A673 (cell line): Measurements from ENCODE around the gene CHST15. TPM values are rescaled to one million over a fixed set of nuclear protein-coding genes. Genes with fewer than 3 reads are reported as not detected.

ENCODE experiments used
- BruUV-seq: library from RNA; stranded (reverse); fragments of 400-500 nt; replicated peaks from 2 replicates; lab custom pipeline; 2021; lab: Mats Ljungman, UMichigan
- CTCF ChIA-PET: fragments of 300-600 bp; sonication (Branson Sonifier 250); formaldehyde crosslinking; loops from one replicate; lab custom pipeline; 2022; ENCODE audit warnings: antibody characterized with exemption; lab: Charles Lee
- POLR2A ChIA-PET: fragments of 300-600 bp; sonication (Branson Sonifier 250); formaldehyde crosslinking; loops from one replicate; lab custom pipeline; 2022; ENCODE audit warnings: antibody characterized with exemption; ENCODE audit not compliant: low non-redundant PET; lab: Charles Lee
- DNase-seq: peaks from one replicate; pipeline ENCODE4 v3.0.0-alpha.2; 2015; ENCODE audit warnings: low spot score
- H3K27ac ChIP-seq: fragments of 200-600 bp; sonication (generic); 2 replicates; pipeline ENCODE4 v1.5.1; 2016; ENCODE audit warnings: mixed run types, low read depth, mild to moderate bottlenecking, mixed read lengths, antibody characterized with exemption, low read length; ENCODE audit not compliant: poor library complexity, severe bottlenecking
- H3K27me3 ChIP-seq: fragments of 200-600 bp; sonication (generic); replicated peaks from 2 replicates; pipeline ENCODE4 v1.6.1; 2017; ENCODE audit warnings: mixed run types, low read depth, mild to moderate bottlenecking, mixed read lengths, antibody characterized with exemption, low read length; ENCODE audit not compliant: insufficient read depth, poor library complexity
- H3K36me3 ChIP-seq: fragments of 200-600 bp; sonication (generic); 2 replicates; pipeline ENCODE4 v1.6.1; 2016; ENCODE audit warnings: mixed run types, mild to moderate bottlenecking, mixed read lengths, antibody characterized with exemption, low read length; ENCODE audit not compliant: insufficient read depth, poor library complexity, severe bottlenecking
- H3K4me1 ChIP-seq: fragments of 200-600 bp; sonication (generic); 2 replicates; pipeline ENCODE4 v1.6.1; 2017; ENCODE audit warnings: mixed run types, mild to moderate bottlenecking, mixed read lengths, antibody characterized with exemption, low read length; ENCODE audit not compliant: insufficient read depth, poor library complexity, severe bottlenecking
- H3K4me3 ChIP-seq: fragments of 200-600 bp; sonication (generic); 2 replicates; pipeline ENCODE4 v1.5.1; 2016; ENCODE audit warnings: low read depth, mixed run types, mild to moderate bottlenecking, mixed read lengths, low read length; ENCODE audit not compliant: poor library complexity, severe bottlenecking
- H3K9me3 ChIP-seq: fragments of 200-600 bp; sonication (generic); 2 replicates; pipeline ENCODE4 v1.6.1; 2016; ENCODE audit warnings: mixed run types, low read depth, mild to moderate bottlenecking, mixed read lengths, antibody characterized with exemption, low read length; ENCODE audit not compliant: poor library complexity, severe bottlenecking
- EZH2 ChIP-seq: fragments of 200-600 bp; sonication (generic); IDR thresholded peaks from 2 replicates; pipeline ENCODE4 v1.6.1; 2017; ENCODE audit warnings: borderline replicate concordance, low read depth, mild to moderate bottlenecking, mixed read lengths, antibody characterized with exemption, low read length; ENCODE audit not compliant: poor library complexity, severe bottlenecking
- intact Hi-C: fragments of 100-400 bp; cut with micrococcal nuclease; formaldehyde crosslinking; loops from one replicate; pipeline ENCODE4 v1.10.0; 2022; ENCODE audit not compliant: unreplicated experiment
- total RNA-seq: library from RNA; stranded (reverse); gene quantifications from 2 replicates; pipeline ENCODE4 v1.2.3, GENCODE V29; 2021
- TF ChIP-seq, protein P1 (sequence below): fragments of 300-800, 200-600 bp; sonication (generic); conservative IDR thresholded peaks from 2 replicates; pipeline ENCODE4 v1.5.1; 2017; ENCODE audit warnings: low read depth, mild to moderate bottlenecking, antibody characterized with exemption, low read length, moderate library complexity, mixed read lengths

CHST15 gene
- total RNA-seq, 1 experiment from 2014 or later: 1.7 TPM

DNA sequence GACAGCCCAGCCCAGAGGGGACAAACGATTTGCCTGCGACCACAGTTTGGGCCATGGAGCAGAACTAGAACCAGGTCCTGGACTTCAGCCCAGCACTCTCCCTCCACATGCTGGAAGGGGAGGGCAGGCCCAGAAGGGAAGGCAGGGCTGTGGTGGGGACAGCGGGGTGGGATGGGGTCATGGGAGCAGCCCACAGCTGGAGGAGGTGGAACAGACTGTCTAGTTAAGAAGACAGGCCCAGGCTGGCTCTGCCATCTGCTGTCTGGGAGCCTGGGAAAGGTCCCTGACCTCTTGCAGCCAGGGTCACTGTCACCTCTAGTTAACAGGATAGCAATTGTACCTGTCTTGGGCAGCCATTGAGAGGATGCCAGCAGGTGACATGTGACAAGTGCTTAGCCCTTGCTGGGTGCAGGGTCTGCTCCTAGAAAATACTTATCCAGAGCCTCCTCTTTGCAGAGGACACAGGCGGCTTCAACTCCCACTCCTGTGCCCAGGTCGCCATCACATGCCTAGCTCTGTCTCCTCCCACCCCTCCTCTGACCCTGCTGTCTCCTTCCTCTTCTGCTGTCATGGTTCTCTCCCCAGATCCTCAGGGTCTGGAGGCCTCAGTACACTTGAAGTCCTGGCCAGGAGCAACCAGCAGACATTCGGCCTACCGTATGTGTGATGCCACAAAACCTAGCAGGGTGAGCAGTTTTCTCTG lies 37.0 kb upstream of the CHST15 start:
- intact Hi-C loops: no loop called here
- Histone ChIP-seq H3K4me1 (no peaks in the 10 kb centered on the region), H3K27me3 (no peaks in the 10 kb centered on the region), H3K4me3 (no peak overlapping the region), H3K27ac (no peak overlapping the region), H3K36me3 (no peaks in the 10 kb centered on the region), H3K9me3 (no peaks in the 10 kb centered on the region)
- ChIA-PET CTCF (no interaction called here), POLR2A (no interaction called here)
- no TSS peak for BruUV-seq
- TF ChIP-seq, protein P1, sequence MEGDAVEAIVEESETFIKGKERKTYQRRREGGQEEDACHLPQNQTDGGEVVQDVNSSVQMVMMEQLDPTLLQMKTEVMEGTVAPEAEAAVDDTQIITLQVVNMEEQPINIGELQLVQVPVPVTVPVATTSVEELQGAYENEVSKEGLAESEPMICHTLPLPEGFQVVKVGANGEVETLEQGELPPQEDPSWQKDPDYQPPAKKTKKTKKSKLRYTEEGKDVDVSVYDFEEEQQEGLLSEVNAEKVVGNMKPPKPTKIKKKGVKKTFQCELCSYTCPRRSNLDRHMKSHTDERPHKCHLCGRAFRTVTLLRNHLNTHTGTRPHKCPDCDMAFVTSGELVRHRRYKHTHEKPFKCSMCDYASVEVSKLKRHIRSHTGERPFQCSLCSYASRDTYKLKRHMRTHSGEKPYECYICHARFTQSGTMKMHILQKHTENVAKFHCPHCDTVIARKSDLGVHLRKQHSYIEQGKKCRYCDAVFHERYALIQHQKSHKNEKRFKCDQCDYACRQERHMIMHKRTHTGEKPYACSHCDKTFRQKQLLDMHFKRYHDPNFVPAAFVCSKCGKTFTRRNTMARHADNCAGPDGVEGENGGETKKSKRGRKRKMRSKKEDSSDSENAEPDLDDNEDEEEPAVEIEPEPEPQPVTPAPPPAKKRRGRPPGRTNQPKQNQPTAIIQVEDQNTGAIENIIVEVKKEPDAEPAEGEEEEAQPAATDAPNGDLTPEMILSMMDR: no peak
- no peak for TF ChIP-seq EZH2
- no peak for DNase-seq

DNA sequence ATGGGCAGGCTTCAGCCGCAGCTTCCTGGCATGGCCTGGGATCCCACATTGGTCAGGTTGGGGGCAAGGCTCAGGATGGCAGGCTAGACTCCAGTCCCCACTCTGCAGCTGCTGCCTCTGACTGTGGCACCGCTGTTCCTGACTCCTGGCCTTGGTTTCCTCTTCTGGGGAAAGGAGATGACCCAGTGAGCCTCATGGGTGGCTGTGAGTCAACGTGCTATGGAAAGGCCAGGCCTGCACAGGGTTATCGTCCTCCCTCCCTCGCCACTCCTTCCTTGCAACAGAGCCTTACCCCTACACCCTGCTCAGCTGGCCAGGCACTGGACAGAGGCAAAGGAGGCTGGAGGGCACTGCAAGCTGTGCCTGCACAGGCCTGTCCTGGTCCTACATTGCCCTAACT lies 36.1 kb upstream of the CHST15 start:
- CTCF ChIA-PET: no interaction called here
- Histone ChIP-seq H3K36me3 (no peaks in the 10 kb centered on the region), H3K27ac (no peak overlapping the region), H3K4me1 (no peaks in the 10 kb centered on the region), H3K4me3 (no peak overlapping the region), H3K27me3 (no peaks in the 10 kb centered on the region), H3K9me3 (no peaks in the 10 kb centered on the region)
- no TSS peak for BruUV-seq
- intact Hi-C loops: no loop called here
- TF ChIP-seq, protein P1: no peak
- TF ChIP-seq EZH2: no peak
- POLR2A ChIA-PET: no interaction called here
- DNase-seq: no peak

GRCh38 chr10:124128811-124129145 lies 35.4 kb upstream of the CHST15 start:
- ChIA-PET CTCF (no interaction called here), POLR2A (no interaction called here)
- Histone ChIP-seq H3K36me3 (no peaks in the 10 kb centered on the region), H3K9me3 (no peaks in the 10 kb centered on the region), H3K27me3 (no peaks in the 10 kb centered on the region), H3K27ac (no peak overlapping the region), H3K4me3 (no peak overlapping the region), H3K4me1 (no peaks in the 10 kb centered on the region)
- intact Hi-C loops: no loop called here
- no TSS peak for BruUV-seq
- no peak for DNase-seq
- no peak for TF ChIP-seq EZH2
- TF ChIP-seq, protein P1: no peak
